Transverse colon (tissue), 4 donors: ENCODE data around the gene ARHGAP6. TPM values are rescaled to one million over a fixed set of nuclear protein-coding genes. Genes with fewer than 3 reads are reported as not detected.

Source experiments
- DNase-seq: peaks from one replicate; pipeline ENCODE4 v3.0.0-alpha.2; 2019
- H3K27ac ChIP-seq, 4 donors: fragments of 200-600 bp; sonication (generic); 2 replicates each; pipeline ENCODE4 v1.5.1; 2016 to 2018; ENCODE audit warnings: inconsistent platforms in 4 of 4
- H3K27me3 ChIP-seq: fragments of 200-600 bp; sonication (generic); 2 replicates; pipeline ENCODE4 v1.5.1; 2017; ENCODE audit warnings: inconsistent platforms
- H3K36me3 ChIP-seq, 4 donors: fragments of 200-600 bp; sonication (generic); 2 replicates each; pipeline ENCODE4 v1.5.1; 2017 to 2019; ENCODE audit warnings: inconsistent platforms in 4 of 4
- H3K4me1 ChIP-seq, 4 donors: fragments of 200-600 bp; sonication (generic); 2 replicates each; pipeline ENCODE4 v1.5.1; 2017 to 2020; ENCODE audit warnings: inconsistent platforms in 4 of 4
- H3K4me3 ChIP-seq, 4 donors: fragments of 200-600 bp; sonication (generic); 1 replicate in 1 of 4; 2 replicates in 3 of 4; pipeline versions ENCODE4 v1.5.1 to v1.6.1; 2017 to 2019; ENCODE audit warnings: inconsistent platforms in 4 of 4
- H3K9me3 ChIP-seq, 2 donors: fragments of 200-600 bp; sonication (generic); 2 replicates each; pipeline ENCODE4 v1.5.1; 2017 to 2019; ENCODE audit warnings: inconsistent platforms in 2 of 2
- EP300 ChIP-seq: sonication (generic); formaldehyde crosslinking; IDR thresholded peaks from one replicate; pipeline ENCODE4 v1.6.1; 2017; ENCODE audit warnings: antibody characterized with exemption, low read depth
- POLR2A ChIP-seq: fragments of 450-650 bp; IDR thresholded peaks from one replicate; pipeline ENCODE4 v1.6.1; 2016; ENCODE audit warnings: antibody characterized with exemption, mild to moderate bottlenecking, moderate library complexity
- POLR2AphosphoS5 ChIP-seq, 3 donors: sonication (generic); formaldehyde crosslinking; IDR thresholded peaks; one replicate each; pipeline ENCODE4 v1.6.1; 2016; ENCODE audit warnings: antibody characterized with exemption in 3 of 3
- WGBS, 2 donors: methylation state at CpG; one replicate each; pipeline ENCODE4 v1.1.5; 2018; ENCODE audit warnings: low coverage in 1 of 2; 5-methylcytosine and 5-hydroxymethylcytosine counted together
- in situ Hi-C, 4 donors: fragments of 200-750 bp; cut with MboI; loops; one replicate each; pipeline versions ENCODE4 v1.15.0 to v1.15.1; 2017; ENCODE audit warnings: low sequenced_read_pairs in 3 of 4, low pct_ligation_motif_present in 1 of 4, low pct_unique_long_range_greater_than_20kb in 1 of 4
- intact Hi-C: fragments of 100-400 bp; cut with DNase I; formaldehyde crosslinking; loops from one replicate; pipeline ENCODE4 v1.15.1; 2023; ENCODE audit warnings: low total_unique reads
- total RNA-seq, 4 donors: library from RNA; depleted of rRNA; stranded (reverse); fragments of >200 nt; gene quantifications; one replicate each; pipeline ENCODE4 v1.1.0, GENCODE V29; 2016
- TF ChIP-seq, protein P1 (sequence below), 5 experiments: fragments of 200-600 bp in 3 of 5; fragments of 450-650 bp in 2 of 5; sonication (generic) in 3 of 5; IDR thresholded peaks; 1 replicate in 2 of 5; 2 replicates in 3 of 5; pipeline ENCODE4 v1.5.1; 2016 to 2017; ENCODE audit warnings: antibody characterized with exemption in 5 of 5, inconsistent platforms in 3 of 5, mild to moderate bottlenecking in 2 of 5, moderate library complexity in 1 of 5

ARHGAP6 gene
- total RNA-seq, 4 donors from 2014 or later, result 5.0 to 12.4 (median 9.0) TPM

DNA sequence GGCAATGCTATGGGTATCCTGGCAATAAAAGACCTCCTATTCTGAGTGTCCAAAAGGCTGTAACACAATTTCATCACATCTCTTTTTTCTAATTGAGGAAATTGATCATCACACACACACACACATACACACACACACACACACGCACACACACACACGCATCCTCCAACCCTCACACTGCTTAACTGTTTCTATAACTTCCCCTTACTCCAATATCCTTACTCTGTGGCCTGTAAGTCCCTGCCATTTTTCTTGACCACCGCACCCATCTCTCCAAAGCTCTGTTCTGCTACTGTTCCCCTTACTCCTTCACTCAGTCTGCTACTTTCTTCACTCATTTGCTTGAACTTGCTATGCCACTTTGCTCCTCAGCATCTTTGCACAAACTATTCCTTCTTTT, 256.9 kb downstream of the ARHGAP6 start:
- Histone ChIP-seq H3K27ac (no peak overlapping the region), H3K4me1 (no peaks in the 10 kb centered on the region), H3K27me3 (no peaks in the 10 kb centered on the region), H3K4me3 (no peak overlapping the region), H3K36me3 (no peaks in the 10 kb centered on the region), H3K9me3 (no peaks in the 10 kb centered on the region)
- intact Hi-C loops (no loop called here), in situ Hi-C loops (no loop called here)
- TF ChIP-seq EP300, result no peak
- DNase-seq, result no peak
- WGBS, 2 donors, result 84 to 89% methylated on average over 3 of the region's 3 CpGs

DNA sequence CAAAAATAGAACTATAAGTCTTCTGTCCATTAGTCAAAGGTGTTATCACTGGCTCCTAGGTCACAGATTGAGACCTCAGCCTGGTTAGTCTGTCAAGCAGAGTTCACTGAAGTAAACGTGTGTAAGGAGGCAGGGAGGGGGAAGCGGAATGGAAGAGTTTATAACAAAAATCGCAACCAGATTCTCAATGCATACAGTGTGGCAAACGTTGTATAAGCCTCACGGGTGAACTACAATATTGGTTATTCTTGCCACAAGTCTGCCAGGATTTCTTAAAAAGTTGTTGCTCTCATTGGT, 257.7 kb downstream of the ARHGAP6 start:
- in situ Hi-C loops, result no loop called here
- Histone ChIP-seq H3K27me3 (no peaks in the 10 kb centered on the region), H3K36me3 (no peaks in the 10 kb centered on the region), H3K27ac (no peak overlapping the region), H3K4me3 (no peak overlapping the region), H3K4me1 (no peaks in the 10 kb centered on the region), H3K9me3 (no peaks in the 10 kb centered on the region)
- intact Hi-C loops, result no loop called here
- WGBS, 2 donors, result 60 to 70% methylated on average over 1 to 5 of the region's 5 CpGs
- no peak for TF ChIP-seq POLR2AphosphoS5 (IDR thresholded peaks at IDR 0.05)
- DNase-seq, result no peak

DNA sequence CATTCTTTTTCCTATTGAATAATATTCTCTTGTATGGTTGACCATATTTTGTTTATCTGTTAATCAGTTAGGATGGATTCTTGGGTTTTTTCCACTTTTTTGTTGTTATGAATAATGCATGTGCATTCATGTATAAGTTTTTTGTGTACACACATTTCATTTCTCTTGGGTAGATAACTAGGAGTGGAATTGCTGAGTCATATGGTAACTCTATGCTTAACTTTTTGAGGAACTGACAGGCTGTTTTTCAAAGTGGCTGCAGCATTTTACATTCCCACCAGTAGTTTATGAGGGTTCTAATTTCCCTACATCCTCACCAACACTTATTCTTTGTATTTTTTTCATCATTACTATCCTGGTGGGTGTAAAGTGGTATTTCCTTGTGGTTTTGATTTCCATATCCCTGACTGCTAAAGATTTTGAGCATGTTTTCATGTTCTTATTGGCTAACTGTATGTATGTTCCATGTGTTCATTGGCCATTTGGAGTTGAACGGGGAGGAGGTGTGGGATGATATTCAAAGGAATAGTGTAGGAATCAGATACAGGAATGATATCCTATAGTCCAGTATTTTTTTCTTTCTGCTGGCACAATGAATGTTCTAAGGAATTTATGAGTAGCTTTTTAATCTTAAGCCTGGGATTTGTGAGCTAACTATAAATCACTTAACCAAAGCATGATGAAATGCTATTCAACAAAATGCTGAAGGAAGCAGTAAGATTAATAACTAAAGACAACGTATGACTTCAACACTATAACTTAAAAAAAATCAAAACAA, 258.2 kb downstream of the ARHGAP6 start:
- no peak overlapping the region for H3K4me3 ChIP-seq
- intact Hi-C loops (no loop called here), in situ Hi-C loops (no loop called here)
- no peaks in the 10 kb centered on the region for H3K36me3 ChIP-seq
- WGBS, 2 donors, result 76 to 100% methylated on average over 1 to 2 of the region's 2 CpGs
- no peak overlapping the region for H3K27ac ChIP-seq
- no peaks in the 10 kb centered on the region for H3K4me1 ChIP-seq
- no peaks in the 10 kb centered on the region for H3K9me3 ChIP-seq
- TF ChIP-seq POLR2A, result no peak
- TF ChIP-seq EP300, result no peak
- TF ChIP-seq, protein P1, sequence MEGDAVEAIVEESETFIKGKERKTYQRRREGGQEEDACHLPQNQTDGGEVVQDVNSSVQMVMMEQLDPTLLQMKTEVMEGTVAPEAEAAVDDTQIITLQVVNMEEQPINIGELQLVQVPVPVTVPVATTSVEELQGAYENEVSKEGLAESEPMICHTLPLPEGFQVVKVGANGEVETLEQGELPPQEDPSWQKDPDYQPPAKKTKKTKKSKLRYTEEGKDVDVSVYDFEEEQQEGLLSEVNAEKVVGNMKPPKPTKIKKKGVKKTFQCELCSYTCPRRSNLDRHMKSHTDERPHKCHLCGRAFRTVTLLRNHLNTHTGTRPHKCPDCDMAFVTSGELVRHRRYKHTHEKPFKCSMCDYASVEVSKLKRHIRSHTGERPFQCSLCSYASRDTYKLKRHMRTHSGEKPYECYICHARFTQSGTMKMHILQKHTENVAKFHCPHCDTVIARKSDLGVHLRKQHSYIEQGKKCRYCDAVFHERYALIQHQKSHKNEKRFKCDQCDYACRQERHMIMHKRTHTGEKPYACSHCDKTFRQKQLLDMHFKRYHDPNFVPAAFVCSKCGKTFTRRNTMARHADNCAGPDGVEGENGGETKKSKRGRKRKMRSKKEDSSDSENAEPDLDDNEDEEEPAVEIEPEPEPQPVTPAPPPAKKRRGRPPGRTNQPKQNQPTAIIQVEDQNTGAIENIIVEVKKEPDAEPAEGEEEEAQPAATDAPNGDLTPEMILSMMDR (IDR thresholded peaks at IDR 0.05), result no peak
- TF ChIP-seq POLR2AphosphoS5 (IDR thresholded peaks at IDR 0.05), result no peak
- H3K27me3 ChIP-seq, result no peaks in the 10 kb centered on the region
- DNase-seq, result no peak

DNA sequence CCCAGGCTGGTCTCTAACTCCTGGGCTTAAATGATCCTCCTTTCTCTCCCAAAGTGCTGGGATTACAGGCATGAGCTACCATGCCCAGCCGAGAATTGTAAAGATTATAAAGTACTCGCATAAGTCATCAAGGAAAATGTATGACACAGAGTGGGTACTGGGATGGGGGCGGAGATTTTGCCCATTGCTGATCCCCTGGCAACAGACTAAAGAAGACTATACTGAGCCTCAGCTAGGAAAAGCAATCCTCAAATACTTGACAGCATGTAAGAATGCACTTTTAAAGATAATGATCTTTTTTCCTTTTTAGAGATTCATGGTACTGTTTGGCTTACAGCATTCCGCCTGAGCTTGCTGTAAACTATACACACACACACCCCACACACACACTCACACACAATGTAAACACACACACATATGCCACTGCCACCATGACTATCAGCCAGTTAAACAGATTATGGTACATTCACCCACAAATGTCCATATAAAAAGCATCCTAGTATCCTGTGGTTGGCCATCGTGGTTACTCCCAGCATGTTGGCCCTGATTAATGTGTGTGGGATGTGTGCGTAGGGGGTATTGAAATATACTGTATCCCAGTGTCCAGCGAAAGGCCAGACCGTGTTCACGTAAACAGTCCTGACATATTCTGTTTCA, 259.5 kb downstream of the ARHGAP6 start:
- Histone ChIP-seq H3K4me1 (no peaks in the 10 kb centered on the region), H3K27me3 (no peaks in the 10 kb centered on the region), H3K36me3 (no peaks in the 10 kb centered on the region), H3K9me3 (no peaks in the 10 kb centered on the region), H3K4me3 (no peak overlapping the region), H3K27ac (no peak overlapping the region)
- TF ChIP-seq, protein P1 (IDR thresholded peaks at IDR 0.05), result no peak
- TF ChIP-seq POLR2A (no peak), EP300 (no peak), POLR2AphosphoS5 (IDR thresholded peaks at IDR 0.05) (no peak)
- in situ Hi-C loops (no loop called here), intact Hi-C loops (no loop called here)
- 70 to 71% methylated on average over 5 to 9 of the region's 9 CpGs for WGBS, 2 donors
- no peak for DNase-seq

DNA sequence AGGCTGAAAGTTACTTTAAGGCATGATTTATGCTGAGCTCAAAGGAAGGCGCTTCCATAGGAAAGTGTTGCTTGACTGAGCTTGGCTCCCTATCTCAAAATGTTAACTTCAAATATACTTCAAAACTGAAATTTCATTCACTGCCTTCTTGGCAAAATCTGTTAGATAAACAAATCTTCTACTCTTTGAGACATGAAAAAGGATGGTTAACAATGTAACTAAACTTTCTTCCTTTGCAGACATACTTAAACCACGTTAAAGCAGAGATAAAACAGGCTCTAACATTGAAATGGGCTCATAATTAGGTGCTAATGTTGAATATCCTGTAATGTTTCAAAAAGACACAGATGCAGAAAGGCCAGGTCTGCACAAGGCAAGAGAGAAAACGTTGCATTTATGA, 262.1 kb downstream of the ARHGAP6 start:
- in situ Hi-C loops, result no loop called here

More for the DNA sequence above, 262.1 kb downstream of the ARHGAP6 start:
- no peaks in the 10 kb centered on the region for H3K27me3 ChIP-seq
- no peaks in the 10 kb centered on the region for H3K4me1 ChIP-seq
- no peak overlapping the region for H3K27ac ChIP-seq
- TF ChIP-seq EP300, result no peak
- TF ChIP-seq POLR2AphosphoS5 (IDR thresholded peaks at IDR 0.05), result no peak
- TF ChIP-seq, protein P1 (IDR thresholded peaks at IDR 0.05), result no peak
- no peak for TF ChIP-seq POLR2A
- intact Hi-C loops, result no loop called here
- no peaks in the 10 kb centered on the region for H3K9me3 ChIP-seq
- WGBS, 2 donors, result 25 to 46% methylated on average over 1 to 3 of the region's 3 CpGs
- H3K36me3 ChIP-seq, result no peaks in the 10 kb centered on the region
- H3K4me3 ChIP-seq, result no peak overlapping the region
- no peak for DNase-seq
